Measurements from ENCODE around the gene CHIT1.
"Not testable (repeated sequence)": the region's sequence is repeated elsewhere in the genome, so short reads cannot be mapped to it uniquely, and the experiment has no call there.

The CHIT1 gene

DNA sequence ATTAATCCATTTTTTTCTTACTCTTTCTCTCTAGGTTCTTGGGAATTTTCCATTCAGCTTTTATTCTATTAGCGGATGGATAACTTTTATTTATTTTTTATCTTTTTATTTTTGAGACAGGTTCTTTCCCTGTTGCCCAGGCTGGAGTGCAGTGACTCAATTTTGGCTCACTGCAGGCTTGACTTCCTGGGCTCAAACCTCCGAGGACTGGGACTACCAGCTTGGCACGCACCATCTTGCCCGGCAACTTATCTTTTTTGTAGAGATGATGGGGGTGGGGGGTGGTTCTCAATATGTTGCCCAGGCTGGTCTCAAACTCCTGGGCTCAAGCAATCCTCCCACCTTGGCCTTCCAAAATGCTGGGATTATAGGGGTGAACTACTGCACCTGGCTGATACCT, 36.1 kb upstream of the CHIT1 start:
- DNase-seq = no peak

DNA sequence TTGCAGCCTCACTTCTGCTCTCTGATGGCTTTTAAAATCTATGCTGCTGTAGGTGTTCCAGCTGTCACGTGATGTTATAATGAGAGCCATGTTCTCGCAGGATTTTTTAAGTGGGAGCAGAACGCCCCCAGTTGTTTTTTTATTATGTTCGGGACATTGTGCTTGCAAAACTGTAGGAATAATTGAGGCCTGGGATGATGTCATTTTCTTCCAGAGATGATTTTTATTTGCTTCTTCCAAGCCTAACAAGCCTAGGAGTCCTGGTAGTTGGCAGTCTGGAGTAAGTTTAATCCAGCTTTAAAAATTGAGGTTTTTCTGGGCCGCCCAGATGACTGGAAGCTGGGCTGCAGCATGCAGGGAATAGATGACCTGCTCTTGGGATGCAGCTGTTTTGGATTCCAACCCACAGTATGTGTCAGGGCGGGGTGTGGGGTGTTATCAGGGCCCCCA, 34.6 kb upstream of the CHIT1 start:
- no peak for DNase-seq

DNA sequence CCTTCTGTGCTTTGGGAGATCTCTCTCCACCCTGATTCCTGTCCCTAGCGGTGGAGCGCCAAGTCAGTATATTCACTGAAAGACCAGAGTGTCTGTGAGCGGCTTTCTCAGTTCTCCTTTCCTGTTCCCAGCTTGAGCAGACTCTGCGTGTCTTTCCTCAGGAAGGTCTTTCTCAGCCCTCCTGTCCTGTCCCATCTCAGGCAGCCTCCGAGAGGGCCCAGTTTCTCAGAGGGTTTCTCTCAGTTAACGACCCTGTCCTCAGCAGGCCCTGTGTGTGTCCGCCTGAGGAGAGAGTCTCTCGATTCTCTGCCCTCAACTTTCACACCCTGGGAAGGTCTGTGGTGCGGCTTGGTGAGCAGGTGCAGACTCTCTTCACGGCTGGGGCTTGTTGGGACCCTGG, 34.0 kb upstream of the CHIT1 start:
- no peak for DNase-seq

DNA sequence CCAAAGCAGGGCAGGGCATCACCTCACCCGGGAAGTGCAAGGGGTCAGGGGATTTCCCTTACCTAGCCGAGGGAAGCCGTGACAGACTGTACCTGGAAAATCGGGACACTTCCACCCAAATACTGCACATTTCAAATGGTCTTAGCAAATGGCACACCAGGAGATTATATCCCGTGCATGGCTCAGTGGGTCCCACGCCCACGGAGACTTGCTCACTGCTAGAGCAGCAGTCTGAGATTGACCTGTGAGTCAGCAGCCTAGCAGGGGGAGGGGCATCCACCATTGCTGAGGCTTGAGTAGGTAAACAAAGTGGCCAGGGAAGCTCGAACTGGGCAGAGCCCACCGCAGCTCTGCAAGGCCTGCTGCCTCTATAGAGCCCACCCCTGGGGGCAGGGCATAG, 27.2 kb upstream of the CHIT1 start:
- DNase-seq = not testable (repeated sequence)

DNA sequence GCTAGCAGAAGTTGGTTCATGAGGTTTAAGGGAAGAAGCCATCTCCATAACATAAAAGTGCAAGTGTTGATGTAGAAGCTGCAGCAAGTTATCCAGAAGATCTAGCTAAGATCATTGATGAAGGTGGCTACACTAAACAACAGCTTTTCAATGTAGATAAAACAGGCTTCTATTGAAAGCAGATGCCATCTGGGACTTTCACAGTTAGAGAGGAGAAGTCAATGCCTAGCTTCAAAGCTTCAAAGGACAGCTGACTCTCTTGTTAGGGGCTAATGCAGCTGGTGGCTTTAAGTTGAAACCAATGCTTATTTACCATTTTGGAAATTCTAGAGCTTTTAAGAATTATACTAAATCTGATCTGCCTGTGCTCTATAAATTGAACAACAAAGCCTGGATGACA, 25.3 kb upstream of the CHIT1 start:
- DNase-seq = not testable (repeated sequence)

DNA sequence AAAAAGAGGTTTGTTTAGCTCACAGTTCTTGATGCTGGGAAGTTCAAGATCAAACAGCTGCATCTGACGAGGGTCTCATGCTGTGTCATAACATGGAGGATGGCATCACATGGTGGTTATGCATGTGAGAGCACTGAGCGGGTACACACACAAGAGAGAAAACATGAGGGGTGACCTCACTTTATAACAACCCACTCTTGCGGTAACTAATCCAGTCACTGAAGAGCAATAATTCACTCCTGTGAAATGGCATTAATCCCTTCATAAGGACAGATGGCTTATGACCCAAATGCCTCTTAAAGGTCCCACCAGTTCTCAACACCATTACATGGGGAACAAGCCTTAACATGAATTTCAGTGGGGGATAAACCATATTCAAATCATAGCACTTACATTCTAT, 23.2 kb upstream of the CHIT1 start:
- no peak for DNase-seq

DNA sequence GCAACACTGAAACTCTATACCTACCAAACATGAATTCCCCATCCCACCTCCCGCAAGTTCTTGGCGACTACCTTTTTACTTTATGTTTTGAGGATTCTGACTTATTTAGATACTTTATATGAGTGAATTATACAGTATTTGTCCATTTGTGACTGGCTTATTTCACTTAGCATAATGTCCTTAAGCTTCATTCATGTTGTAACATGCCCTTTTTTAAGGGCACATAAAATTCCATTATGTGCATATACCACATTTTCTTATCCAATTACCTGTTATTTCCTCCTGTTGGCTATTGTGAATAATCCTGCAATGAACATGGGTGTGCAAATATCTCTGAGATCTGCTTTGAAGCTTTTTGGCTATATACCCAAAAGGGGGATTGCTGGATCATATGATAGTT, 22.0 kb upstream of the CHIT1 start:
- no peak for DNase-seq

DNA sequence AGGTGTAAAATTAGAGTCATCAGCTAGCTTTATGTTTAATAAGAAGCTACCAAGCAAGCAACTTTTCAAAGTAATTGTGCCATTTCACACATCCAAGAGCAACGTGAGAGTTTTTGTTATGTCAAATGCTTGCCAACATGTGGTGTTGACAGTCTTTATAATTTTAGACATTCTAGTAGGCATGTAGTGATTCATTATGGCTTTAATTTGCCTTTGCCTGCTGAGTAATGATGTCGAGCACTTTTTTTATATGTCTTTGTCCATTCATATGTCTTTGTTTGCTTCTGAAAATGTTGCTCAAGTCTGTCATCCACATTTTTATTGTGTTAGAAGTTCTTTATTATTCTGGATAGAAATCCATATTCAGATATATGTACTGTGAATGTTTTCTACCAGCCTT, 21.4 kb upstream of the CHIT1 start:
- no peak for DNase-seq

DNA sequence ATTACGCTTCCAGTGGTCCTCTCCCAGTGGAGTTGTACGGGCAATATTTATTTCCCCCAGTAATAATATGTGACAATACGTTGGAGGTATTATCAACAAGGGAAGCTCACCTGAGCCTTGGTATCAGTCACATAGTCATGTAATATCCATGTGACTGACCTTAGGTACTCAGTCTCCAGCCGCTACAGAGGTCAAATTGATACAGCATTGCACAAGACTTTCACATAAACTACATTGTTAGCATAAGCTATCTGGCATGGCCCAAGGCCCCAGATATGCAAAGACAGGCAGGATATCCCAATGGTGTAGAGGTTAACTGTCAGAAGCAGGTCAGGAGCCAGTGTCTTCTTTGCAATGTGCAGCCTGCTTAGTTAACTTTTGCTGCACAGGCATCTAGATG, 15.3 kb upstream of the CHIT1 start:
- no peak for DNase-seq

DNA sequence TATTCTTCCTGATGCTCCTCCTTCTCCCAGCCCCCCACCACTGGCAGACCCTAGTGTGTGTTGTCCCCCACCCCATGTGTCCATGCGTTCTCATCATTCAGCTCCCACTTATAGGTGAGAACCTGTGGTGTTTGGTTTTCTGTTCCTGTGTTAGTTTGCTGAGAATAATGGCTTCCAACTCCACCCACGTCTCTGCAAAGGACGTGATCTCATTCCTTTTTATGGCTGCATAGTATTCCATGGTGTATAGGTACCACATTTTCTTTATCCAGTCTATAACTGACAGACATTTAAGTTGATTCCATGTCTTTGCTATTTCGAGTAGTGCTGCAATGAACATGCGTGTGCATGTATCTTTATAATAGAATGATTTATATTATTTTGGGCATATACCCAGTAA, 12.2 kb upstream of the CHIT1 start:
- not testable (repeated sequence) for DNase-seq

DNA sequence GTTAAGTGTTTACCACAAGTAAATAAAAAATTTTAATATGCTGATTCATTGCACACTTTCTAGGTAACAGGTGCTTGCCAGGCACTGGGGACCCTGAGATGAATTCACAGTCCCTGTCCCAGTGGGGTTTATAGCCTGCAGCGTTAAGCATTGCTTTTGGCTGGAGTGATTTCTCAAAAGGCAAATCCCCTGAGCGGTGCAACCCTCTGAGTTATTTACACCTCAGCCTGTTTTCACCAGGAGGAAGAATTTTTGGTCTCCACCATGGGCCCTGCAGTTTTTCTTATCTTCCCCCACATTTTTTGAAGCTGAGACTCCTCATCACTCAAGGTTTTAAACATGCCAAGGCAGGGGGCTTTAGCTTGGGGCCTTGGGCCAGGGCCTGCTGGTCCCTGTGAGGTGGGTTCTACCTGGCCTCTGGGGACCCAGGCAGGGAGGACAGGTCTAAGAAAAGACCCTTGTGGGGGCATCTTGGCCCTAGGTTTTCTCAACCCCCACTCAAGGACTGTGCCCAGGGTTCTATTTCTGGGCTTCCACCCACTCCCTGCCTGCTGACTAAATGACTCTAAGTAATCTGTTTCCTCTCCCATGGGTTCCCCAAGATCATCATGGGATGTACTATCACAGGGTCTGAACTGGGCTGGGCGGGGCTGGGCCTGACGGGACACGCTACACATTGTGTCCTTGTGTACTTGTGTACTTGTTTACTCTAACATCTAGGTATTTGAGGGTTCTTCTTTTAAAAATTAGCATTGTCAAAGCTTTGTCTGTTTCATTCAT, 10.2 kb upstream of the CHIT1 start:
- DNase-seq = no peak

DNA sequence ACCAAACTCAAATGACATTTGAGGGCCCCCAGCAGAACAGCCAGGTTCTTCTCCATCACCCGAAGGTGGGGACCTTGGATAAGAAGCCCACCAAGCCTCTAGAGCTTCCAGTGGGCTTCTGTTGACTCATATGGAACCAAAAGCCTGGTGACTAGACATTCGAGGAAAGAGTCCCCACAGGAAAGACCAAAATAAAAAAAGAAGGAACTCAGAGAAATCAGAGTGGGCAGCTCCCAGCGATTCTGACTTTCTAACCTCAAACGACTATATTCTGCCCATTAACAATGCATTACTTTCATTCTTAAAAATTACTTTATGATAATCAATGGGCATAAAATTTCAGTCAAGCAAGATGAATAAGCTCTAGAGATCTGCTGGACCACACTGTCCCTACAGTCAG, 9.6 kb upstream of the CHIT1 start:
- no peak for DNase-seq

DNA sequence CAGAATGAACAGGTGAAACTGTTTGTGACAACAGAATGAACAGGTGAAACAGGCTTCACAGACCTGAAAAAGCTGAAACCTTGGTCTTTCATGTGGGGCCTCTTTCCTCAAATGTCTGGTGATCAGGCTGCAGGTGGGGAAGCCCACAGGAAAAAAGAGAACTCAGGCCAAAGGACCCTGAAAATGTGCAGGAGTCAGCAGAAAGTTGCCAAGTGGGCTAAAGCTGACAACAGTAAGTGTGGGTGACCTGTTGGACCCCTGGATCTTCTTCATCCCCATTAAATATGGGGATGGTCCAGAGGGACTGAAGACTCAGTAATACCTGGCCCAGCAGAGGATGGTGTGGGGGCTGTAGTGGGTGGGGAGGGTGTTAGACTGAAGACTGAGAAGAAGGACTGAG, 9.1 kb upstream of the CHIT1 start:
- no peak for DNase-seq

DNA sequence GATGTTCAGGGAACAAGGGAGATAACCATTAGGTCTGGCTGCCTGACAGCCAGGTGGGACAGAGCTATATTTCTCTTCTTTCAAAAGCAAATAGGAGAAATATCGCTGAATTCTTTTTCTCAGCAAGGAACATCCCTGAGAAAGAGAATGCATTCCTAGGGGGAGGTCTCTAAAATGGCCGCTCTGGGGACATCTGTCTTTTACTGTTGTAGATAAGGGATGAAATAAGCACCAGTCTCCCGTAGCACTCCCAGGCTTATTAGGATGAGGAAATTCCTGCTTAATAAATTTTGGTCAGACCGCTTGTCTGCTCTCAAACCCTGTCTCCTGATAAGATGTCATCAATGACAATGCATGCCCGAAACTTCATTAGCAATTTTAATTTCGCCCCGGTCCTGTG, 5.4 kb upstream of the CHIT1 start:
- not testable (repeated sequence) for DNase-seq

DNA sequence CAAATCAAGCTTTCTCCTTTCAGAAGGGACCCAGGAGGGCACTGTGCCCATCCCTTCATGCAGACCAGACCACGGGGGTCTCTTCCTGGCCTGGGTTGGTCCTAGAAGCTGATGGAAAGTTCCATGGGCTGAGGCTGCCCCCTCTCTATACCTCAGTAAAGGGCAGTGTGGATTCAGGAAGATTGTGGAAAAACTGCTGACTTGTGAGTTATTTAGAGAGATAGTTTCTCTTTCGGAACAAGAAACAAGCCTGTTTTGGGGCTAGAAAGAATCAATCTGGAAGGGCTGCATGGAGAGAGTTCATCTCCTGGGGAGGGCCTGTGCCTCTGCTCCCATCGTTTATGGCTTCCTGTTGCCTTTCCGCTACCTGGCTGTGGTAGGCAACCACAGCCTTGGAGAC, 803 bp downstream of the CHIT1 start:
- no peak for DNase-seq

DNA sequence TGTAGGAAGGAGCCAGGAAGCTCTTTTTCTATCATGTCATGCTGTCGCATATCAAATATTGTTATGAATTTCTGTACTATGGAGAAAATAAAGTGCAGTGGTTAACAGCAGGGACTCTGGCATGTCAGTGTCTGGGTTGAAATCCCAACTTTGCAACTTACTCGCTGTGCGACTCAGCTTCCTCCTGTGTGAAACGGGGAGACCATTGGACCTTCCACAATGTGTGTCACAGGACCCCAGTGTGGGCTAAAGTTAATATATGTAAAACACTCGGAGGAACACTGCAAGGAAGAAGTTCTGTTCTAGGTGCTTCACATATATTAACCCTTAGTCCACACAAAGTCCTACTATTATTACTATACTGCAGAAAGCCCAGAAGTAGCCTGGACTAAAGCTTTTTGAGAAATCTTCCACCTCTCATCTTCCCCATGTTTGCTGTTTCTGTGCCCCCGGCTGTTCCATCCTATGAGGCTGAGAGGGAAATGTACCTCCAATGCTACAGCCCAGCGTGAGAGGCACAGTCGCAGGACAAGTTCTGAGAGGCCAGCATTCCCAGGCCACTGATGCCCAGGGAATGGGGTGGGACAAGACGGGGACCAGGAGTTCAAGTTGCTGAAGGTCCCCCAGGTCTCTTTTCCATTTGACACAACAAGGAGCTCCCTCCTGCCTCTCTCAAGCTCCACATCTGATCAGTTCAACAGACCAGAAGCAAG, 1.9 kb downstream of the CHIT1 start:
- DNase-seq = no peak

DNA sequence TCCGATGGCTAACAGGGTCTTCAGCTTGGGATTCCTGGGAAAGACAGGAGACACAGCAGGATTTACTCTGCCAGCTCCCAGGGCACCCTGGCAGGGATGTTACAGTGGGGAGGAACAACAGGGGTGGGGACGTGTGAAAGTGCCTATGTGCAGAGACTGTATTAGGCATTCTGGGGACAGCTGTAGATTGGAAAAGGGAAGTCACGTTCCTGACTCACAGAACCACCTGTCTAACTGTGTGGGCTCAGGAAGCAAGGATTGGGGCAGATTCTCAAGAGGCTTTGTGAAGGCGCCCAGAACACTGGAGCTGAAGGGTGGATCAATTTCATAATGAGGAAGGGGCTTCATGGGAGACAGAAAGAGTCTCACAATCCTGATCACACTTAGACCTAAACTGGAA, 4.4 kb downstream of the CHIT1 start:
- DNase-seq = no peak

DNA sequence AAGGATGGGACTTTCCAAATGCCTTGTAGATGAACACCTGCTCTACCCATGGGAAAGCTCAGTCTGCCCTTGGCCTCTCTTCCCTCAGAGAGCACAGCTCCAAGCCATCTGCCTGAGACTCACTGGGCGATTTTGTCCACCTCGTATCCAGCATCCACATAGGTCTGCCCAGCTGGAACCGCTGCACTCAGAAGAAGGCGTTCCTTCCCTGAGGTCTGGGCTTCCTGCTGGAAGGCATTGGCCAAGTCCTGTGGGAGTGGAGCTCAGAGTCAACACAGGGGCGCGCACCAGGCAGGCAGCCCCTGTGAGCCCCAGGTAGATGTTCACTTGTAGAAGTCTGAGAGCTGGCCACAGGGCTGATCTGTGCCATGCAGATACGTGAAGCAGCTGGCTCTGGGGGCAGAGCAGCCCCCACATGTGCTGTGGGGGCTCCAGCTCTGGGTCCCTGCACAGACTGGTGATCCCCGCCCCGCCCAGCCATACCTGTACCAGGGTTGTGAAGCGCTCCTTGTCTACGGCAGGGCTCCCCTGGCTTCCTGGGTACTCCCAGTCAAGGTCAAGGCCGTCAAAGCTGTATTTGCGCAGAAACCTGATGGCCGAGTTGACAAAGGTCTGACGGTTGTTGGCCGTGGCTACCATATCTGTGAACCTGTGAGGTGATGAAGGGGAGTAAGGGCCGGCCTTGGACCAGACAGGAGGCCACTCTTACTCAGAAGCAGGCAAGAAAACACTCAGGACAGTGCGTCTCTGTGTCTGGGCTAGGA, 6.3 kb downstream of the CHIT1 start:
- no peak for DNase-seq

DNA sequence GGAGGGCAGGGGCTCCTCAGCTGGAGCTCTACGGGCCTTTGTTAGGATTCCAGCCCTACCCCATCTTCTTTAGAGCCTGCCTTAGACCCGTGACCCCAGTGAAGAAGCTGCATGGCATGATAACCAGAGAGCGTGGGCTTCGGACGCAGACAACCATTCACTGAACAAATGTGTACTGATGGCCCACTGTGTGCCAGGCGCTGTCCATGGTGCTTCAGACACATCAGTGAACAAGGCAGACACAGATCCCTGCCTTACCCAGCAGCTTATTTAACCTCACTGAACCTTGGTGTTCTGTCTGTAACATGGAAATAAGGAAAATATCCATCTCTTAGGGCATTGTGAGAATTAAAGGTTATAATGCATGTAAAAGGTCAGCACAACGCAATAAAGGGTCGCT, 9.5 kb downstream of the CHIT1 start:
- DNase-seq = no peak

DNA sequence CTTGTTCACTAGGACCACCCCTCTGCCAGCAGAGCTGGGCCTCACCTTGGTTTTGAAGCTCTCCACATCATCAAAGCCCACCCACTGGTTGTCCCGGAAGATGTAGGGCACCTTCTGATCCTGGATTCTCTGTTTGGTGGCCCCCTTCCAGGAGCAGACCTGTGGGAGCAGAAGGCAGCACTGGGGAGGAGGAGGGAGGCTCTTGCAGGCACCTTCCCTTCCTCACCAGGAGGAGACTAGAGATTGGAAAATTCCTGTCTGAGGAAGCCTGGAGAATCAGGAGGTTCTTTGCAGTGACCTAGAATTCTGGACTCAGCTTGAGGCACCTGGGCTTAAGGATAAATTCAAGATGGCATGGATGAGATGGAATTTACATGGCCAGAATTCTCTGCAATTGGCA, 10.3 kb downstream of the CHIT1 start:
- no peak for DNase-seq

DNA sequence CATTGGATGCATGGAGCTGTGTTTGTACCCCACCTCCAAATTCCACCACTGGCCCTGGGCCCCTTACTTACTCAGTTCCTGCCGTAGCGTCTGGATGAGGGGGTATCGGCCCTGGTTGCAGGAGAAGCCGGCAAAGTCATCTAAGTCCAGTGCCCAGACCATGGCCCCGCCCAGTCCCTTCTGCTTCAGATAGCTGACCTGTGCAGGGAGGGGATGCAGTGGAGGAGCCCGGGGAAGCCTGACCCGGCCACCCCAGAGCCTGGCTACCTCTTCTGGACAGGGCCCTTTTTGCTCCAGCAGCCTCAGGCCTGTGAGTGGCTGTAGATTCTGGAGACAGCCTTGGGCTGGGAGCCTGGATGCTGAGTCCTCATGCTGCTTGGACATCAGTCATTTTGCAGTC, 11.8 kb downstream of the CHIT1 start:
- no peak for DNase-seq

DNA sequence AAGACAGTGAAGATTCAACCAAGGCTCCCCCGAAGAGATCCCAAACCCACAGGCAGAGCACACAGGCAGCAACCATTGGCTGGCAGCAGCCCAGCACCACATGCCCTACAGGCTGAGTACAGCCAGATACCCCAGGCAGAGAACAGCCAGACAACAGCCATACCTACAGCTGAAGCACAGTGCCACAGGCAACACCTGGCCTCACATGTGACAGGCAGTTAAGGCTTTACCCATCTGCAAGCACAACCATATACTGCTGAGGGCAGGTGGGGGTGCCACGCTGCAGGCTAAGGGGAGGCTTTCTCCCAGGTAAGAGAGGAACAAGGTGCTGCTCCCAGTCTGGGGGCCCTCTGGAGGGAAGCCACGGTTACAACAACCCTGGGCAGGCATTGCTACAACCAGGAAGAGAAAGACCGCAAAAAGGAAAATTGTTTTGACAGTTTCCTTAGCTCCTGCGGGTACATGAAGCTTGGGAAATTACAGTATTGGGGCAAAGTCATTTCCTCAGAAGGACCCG, 12.3 kb downstream of the CHIT1 start:
- no peak for DNase-seq

DNA sequence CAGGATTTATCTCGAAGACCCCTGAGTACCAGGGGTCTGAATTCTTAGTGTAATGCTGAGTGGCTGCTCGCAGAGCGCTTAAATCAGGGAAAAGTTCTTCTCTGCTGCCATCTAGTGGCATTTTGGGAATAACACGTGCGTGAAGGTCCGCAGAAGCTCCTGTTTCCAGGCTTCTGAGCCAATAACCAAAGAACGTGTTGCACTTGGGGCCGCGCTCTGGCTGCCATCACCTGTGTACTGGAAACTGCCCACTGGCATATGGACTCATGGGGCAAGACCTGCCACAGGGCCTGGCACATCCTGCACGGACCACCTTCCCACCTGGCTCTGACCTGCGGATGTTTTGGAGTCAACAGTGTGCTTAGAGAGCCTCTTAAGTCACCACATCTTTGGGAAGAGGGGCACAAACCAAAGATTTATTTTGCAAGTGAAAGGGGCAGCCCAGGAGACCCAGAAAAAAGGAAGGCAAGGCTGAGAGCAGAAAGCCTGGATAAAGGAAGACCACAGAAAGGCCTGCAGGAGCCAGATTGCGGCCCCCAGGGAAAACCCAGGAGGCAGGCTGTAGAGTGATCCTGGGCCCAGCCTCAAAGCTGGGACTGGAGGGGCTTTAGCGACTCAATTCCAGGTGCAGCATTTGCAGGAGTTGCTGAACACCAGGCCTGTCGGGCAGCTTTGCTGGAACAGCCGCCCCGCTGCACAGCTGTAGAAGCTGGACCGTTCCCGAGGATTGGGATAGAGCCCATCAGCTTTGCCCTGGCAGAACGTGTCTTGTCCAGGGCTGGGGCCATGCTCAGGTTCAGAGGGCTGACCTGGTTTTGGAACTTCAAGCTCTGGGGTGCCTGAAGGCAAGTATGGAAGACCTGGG, 13.0 kb downstream of the CHIT1 start:
- DNase-seq = no peak

Data from stimulated activated naive CD4-positive, alpha-beta T cell treated with Interleukin-2 at 50 U/mL for 16 hours (primary cell).